Measurements from ENCODE around the gene NSUN2.
"Not testable (repeated sequence)": the region's sequence is repeated elsewhere in the genome, so short reads cannot be mapped to it uniquely, and the experiment has no call there.

NSUN2 gene

GRCh38 chr5:6649186-6649585 lies 16.3 kb upstream of the NSUN2 start:
- H3K79me1 ChIP-seq (replicated peaks; ENCODE audit: low read length, poor library complexity, severe bottlenecking), result peaks cover 32% of the 10 kb centered on the region
- H3K27me3 ChIP-seq (ENCODE audit: control insufficient read depth in 1 of 2, insufficient read depth in 1 of 2, low read length in 2 of 2), result no peaks in the 10 kb centered on the region
- no peak overlapping the region for H3K23ac ChIP-seq (ENCODE audit: low read length in 2 of 2)
- no peak overlapping the region for H3K18ac ChIP-seq (ENCODE audit: low read depth in 1 of 2, low read length in 2 of 2)
- no peak overlapping the region for H3K14ac ChIP-seq (ENCODE audit: low read length in 2 of 2)
- H2AK5ac ChIP-seq (ENCODE audit: low read length, severe bottlenecking), result no peak overlapping the region
- H2BK15ac ChIP-seq (ENCODE audit: low read depth, poor library complexity, severe bottlenecking), result no peak overlapping the region
- no peak overlapping the region for H2AFZ ChIP-seq (ENCODE audit: low read depth, low read length)
- no peak overlapping the region for H3K27ac ChIP-seq (ENCODE audit: low read length, poor library complexity, severe bottlenecking)
- no peak overlapping the region for H4K91ac ChIP-seq (ENCODE audit: low read length)
- 32% methylated on average over 10 of the region's 10 CpGs for WGBS
- H3K4me2 ChIP-seq (ENCODE audit: low read length, poor library complexity, severe bottlenecking), result no peak overlapping the region
- H4K8ac ChIP-seq (ENCODE audit: low read length), result no peak overlapping the region
- H3K4me3 ChIP-seq (ENCODE audit: insufficient read depth in 1 of 2, low read depth in 1 of 2, low read length in 2 of 2), result no peak overlapping the region
- peak overlapping the region in 1 of 2 experiments; percentile 4 for H2BK12ac ChIP-seq (ENCODE audit: low read length in 2 of 2)
- no peak overlapping the region for H3K9ac ChIP-seq (ENCODE audit: low read length)
- peaks cover 15 to 23% of the 10 kb centered on the region in 2 experiments for H3K36me3 ChIP-seq (ENCODE audit: control insufficient read depth in 1 of 2, insufficient read depth in 2 of 2, low read depth in 1 of 2, low read length in 2 of 2)
- H3K9me3 ChIP-seq (ENCODE audit: control insufficient read depth, low read length), result no peaks in the 10 kb centered on the region
- H2BK120ac ChIP-seq (ENCODE audit: low read depth, low read length), result no peak overlapping the region
- peaks cover 2% of the 10 kb centered on the region for H3K4me1 ChIP-seq (ENCODE audit: control insufficient read depth, insufficient read depth, low read depth, low read length)
- peak; percentile 8 for DNase-seq
- H2BK5ac ChIP-seq (ENCODE audit: low read depth, low read length, poor library complexity, severe bottlenecking), result no peak overlapping the region
- H3K4ac ChIP-seq (ENCODE audit: low read depth in 1 of 2, low read length in 2 of 2), result no peak overlapping the region

DNA sequence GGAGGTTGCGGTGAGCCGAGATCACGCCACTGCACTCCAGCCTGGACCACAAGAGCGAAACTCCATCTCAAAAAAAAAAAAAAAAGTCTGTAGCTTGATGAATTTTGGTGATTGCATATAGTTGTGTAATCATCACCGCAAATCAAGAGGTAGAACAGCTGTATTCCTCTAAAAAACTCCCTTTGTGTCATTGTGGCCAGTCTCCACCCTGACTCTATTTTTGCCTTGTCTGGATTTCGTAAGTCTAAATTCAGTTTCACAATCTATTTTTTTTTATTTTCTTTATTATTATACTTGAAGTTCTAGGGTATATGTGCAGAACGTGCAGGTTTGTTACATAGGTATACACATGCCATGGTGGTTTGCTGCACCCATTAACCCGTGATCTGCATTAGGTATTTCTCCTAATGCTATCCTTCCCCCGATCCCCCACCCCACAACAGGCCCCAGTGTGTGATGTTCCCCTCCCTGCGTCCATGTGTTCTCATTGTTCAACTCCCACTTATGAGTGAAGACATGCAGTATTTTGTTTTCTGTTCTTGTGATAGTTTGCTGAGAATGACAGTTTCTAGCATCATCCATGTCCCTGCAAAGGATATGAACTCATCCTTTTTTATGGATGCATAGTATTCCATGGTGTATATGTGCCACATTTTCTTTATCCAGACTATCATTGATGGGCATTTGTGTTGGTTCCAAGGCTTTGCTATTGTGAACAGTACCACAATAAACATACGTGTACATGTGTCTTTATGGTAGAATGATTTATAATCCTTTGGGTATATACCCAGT lies 12.9 kb upstream of the NSUN2 start:
- not testable (repeated sequence) for H3K18ac ChIP-seq (ENCODE audit: low read depth in 1 of 2, low read length in 2 of 2); H3K9me3 ChIP-seq (ENCODE audit: control insufficient read depth, low read length); H4K91ac ChIP-seq (ENCODE audit: low read length); H3K4me1 ChIP-seq (ENCODE audit: control insufficient read depth, insufficient read depth, low read depth, low read length); H2AFZ ChIP-seq (ENCODE audit: low read depth, low read length); H2BK120ac ChIP-seq (ENCODE audit: low read depth, low read length); H3K27me3 ChIP-seq (ENCODE audit: control insufficient read depth in 1 of 2, insufficient read depth in 1 of 2, low read length in 2 of 2); H3K4me3 ChIP-seq (ENCODE audit: insufficient read depth in 1 of 2, low read depth in 1 of 2, low read length in 2 of 2); H3K14ac ChIP-seq (ENCODE audit: low read length in 2 of 2); H2BK15ac ChIP-seq (ENCODE audit: low read depth, poor library complexity, severe bottlenecking); H2AK5ac ChIP-seq (ENCODE audit: low read length, severe bottlenecking); H3K27ac ChIP-seq (ENCODE audit: low read length, poor library complexity, severe bottlenecking); H4K8ac ChIP-seq (ENCODE audit: low read length); H2BK12ac ChIP-seq (ENCODE audit: low read length in 2 of 2); H3K23ac ChIP-seq (ENCODE audit: low read length in 2 of 2); H3K9ac ChIP-seq (ENCODE audit: low read length); H3K4me2 ChIP-seq (ENCODE audit: low read length, poor library complexity, severe bottlenecking); H3K4ac ChIP-seq (ENCODE audit: low read depth in 1 of 2, low read length in 2 of 2); H2BK5ac ChIP-seq (ENCODE audit: low read depth, low read length, poor library complexity, severe bottlenecking); DNase-seq
- peaks cover 35% of the 10 kb centered on the region for H3K79me1 ChIP-seq (replicated peaks; ENCODE audit: low read length, poor library complexity, severe bottlenecking)
- peaks cover 11 to 14% of the 10 kb centered on the region in 2 experiments for H3K36me3 ChIP-seq (ENCODE audit: control insufficient read depth in 1 of 2, insufficient read depth in 2 of 2, low read depth in 1 of 2, low read length in 2 of 2)
- 98% methylated on average over 6 of the region's 11 CpGs for WGBS

DNA sequence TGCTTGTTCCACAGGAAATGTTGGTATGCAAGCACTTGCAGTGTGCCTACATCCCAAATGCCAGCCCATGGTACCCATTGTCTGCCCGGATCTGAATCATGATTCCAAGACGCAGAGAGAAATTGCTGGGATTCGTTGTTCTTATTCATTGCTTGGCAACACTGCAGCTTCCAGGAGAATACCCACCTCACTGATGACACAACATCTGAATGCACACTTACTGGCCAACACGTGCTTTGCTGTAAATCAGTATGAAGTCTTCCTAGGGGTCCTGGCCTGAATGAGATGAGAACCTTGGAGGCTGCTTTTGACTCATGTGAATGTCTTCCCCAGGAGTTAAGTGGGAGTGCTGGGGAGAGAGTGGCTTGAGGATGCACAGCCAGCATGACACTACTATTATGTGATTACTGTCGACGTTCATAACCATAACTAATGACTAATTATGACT lies 12.0 kb upstream of the NSUN2 start:
- no peaks in the 10 kb centered on the region for H3K4me1 ChIP-seq (ENCODE audit: control insufficient read depth, insufficient read depth, low read depth, low read length)
- H4K8ac ChIP-seq (ENCODE audit: low read length), result no peak overlapping the region
- H3K4me2 ChIP-seq (ENCODE audit: low read length, poor library complexity, severe bottlenecking), result no peak overlapping the region
- no peak overlapping the region for H3K4ac ChIP-seq (ENCODE audit: low read depth in 1 of 2, low read length in 2 of 2)
- H3K27ac ChIP-seq (ENCODE audit: low read length, poor library complexity, severe bottlenecking), result no peak overlapping the region
- H3K27me3 ChIP-seq (ENCODE audit: control insufficient read depth in 1 of 2, insufficient read depth in 1 of 2, low read length in 2 of 2), result no peaks in the 10 kb centered on the region
- H3K23ac ChIP-seq (ENCODE audit: low read length in 2 of 2), result no peak overlapping the region
- no peaks in the 10 kb centered on the region for H3K9me3 ChIP-seq (ENCODE audit: control insufficient read depth, low read length)
- no peak for DNase-seq
- H3K18ac ChIP-seq (ENCODE audit: low read depth in 1 of 2, low read length in 2 of 2), result no peak overlapping the region
- peaks cover 11 to 17% of the 10 kb centered on the region in 2 experiments for H3K36me3 ChIP-seq (ENCODE audit: control insufficient read depth in 1 of 2, insufficient read depth in 2 of 2, low read depth in 1 of 2, low read length in 2 of 2)
- no peak overlapping the region for H2AFZ ChIP-seq (ENCODE audit: low read depth, low read length)
- H2BK12ac ChIP-seq (ENCODE audit: low read length in 2 of 2), result no peak overlapping the region
- no peak overlapping the region for H2BK5ac ChIP-seq (ENCODE audit: low read depth, low read length, poor library complexity, severe bottlenecking)
- peaks cover 38% of the 10 kb centered on the region for H3K79me1 ChIP-seq (replicated peaks; ENCODE audit: low read length, poor library complexity, severe bottlenecking)
- no peak overlapping the region for H3K14ac ChIP-seq (ENCODE audit: low read length in 2 of 2)
- no peak overlapping the region for H2BK15ac ChIP-seq (ENCODE audit: low read depth, poor library complexity, severe bottlenecking)
- H3K4me3 ChIP-seq (ENCODE audit: insufficient read depth in 1 of 2, low read depth in 1 of 2, low read length in 2 of 2), result no peak overlapping the region
- 96% methylated on average over 4 of the region's 6 CpGs for WGBS
- H3K9ac ChIP-seq (ENCODE audit: low read length), result no peak overlapping the region
- H2BK120ac ChIP-seq (ENCODE audit: low read depth, low read length), result no peak overlapping the region
- H2AK5ac ChIP-seq (ENCODE audit: low read length, severe bottlenecking), result no peak overlapping the region
- H4K91ac ChIP-seq (ENCODE audit: low read length), result no peak overlapping the region

DNA sequence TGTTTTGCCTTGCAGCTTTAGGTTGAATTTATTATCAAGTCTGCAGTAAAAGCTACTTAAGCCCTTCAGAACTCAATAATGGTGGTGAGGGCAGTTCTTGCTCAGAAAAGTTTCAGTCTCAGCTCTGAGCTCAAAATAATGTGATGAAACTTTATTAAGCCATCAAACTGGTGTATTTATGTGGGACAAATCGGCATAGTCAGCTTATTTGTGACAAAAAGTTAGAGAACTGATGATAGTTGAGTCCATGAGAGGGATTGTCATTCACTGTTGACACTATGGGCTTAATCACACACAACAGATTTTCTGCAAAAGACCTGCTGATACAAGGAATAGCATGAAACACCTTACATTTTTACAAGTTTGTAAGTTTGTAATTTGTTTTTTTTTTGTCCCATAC lies 9.8 kb upstream of the NSUN2 start:
- H3K9me3 ChIP-seq (ENCODE audit: control insufficient read depth, low read length), result no peaks in the 10 kb centered on the region
- no peak overlapping the region for H4K8ac ChIP-seq (ENCODE audit: low read length)
- H3K36me3 ChIP-seq (ENCODE audit: control insufficient read depth in 1 of 2, insufficient read depth in 2 of 2, low read depth in 1 of 2, low read length in 2 of 2), result peaks cover 4 to 18% of the 10 kb centered on the region in 2 experiments
- no peak overlapping the region for H2AK5ac ChIP-seq (ENCODE audit: low read length, severe bottlenecking)
- no peak overlapping the region for H3K27ac ChIP-seq (ENCODE audit: low read length, poor library complexity, severe bottlenecking)
- H2BK12ac ChIP-seq (ENCODE audit: low read length in 2 of 2), result no peak overlapping the region
- H3K23ac ChIP-seq (ENCODE audit: low read length in 2 of 2), result no peak overlapping the region
- H3K4me3 ChIP-seq (ENCODE audit: insufficient read depth in 1 of 2, low read depth in 1 of 2, low read length in 2 of 2), result no peak overlapping the region
- DNase-seq, result no peak
- no peak overlapping the region for H2BK120ac ChIP-seq (ENCODE audit: low read depth, low read length)
- no peak overlapping the region for H2BK15ac ChIP-seq (ENCODE audit: low read depth, poor library complexity, severe bottlenecking)
- 86% methylated on average over 1 of the region's 1 CpG for WGBS
- no peak overlapping the region for H3K4ac ChIP-seq (ENCODE audit: low read depth in 1 of 2, low read length in 2 of 2)
- H2BK5ac ChIP-seq (ENCODE audit: low read depth, low read length, poor library complexity, severe bottlenecking), result no peak overlapping the region
- H3K9ac ChIP-seq (ENCODE audit: low read length), result no peak overlapping the region
- no peak overlapping the region for H3K14ac ChIP-seq (ENCODE audit: low read length in 2 of 2)
- H3K79me1 ChIP-seq (replicated peaks; ENCODE audit: low read length, poor library complexity, severe bottlenecking), result peaks cover 41% of the 10 kb centered on the region
- no peak overlapping the region for H3K18ac ChIP-seq (ENCODE audit: low read depth in 1 of 2, low read length in 2 of 2)
- no peak overlapping the region for H2AFZ ChIP-seq (ENCODE audit: low read depth, low read length)
- H3K27me3 ChIP-seq (ENCODE audit: control insufficient read depth in 1 of 2, insufficient read depth in 1 of 2, low read length in 2 of 2), result no peaks in the 10 kb centered on the region
- no peaks in the 10 kb centered on the region for H3K4me1 ChIP-seq (ENCODE audit: control insufficient read depth, insufficient read depth, low read depth, low read length)
- H3K4me2 ChIP-seq (ENCODE audit: low read length, poor library complexity, severe bottlenecking), result no peak overlapping the region
- no peak overlapping the region for H4K91ac ChIP-seq (ENCODE audit: low read length)

Data from mesenchymal stem cell (in vitro differentiated cells and primary cell).